Activated B cell treated with CpG ODN at 0.5 μM for 24 hours (primary cell): ENCODE measurements around the gene RTP3. TPM values are rescaled to one million over a fixed set of nuclear protein-coding genes. Genes with fewer than 3 reads are reported as not detected.

Source experiments
- ATAC-seq: fragments of 200-7000 bp; cut with Tn5 transposase; one replicate; pipeline ENCODE4 v1.10.0; 2021; ENCODE audit warnings: low read depth, mild to moderate bottlenecking, moderate library complexity
- CTCF ChIA-PET: fragments of 350-600 bp; sonication (Branson Sonifier 250); formaldehyde crosslinking; loops from one replicate; lab custom pipeline; 2021; ENCODE audit warnings: antibody characterized with exemption; lab: Charles Lee
- POLR2A ChIA-PET: fragments of 350-600 bp; sonication (Branson Sonifier 250); formaldehyde crosslinking; loops from one replicate; lab custom pipeline; 2021; ENCODE audit warnings: antibody characterized with exemption; lab: Charles Lee
- DNase-seq: peaks from one replicate; pipeline ENCODE4 v3.0.0; 2022
- H3K27ac Mint-ChIP-seq: one replicate; pipeline ENCODE4 v1.8.0; 2020; ENCODE audit warnings: mixed read lengths
- H3K27me3 Mint-ChIP-seq: one replicate; pipeline ENCODE4 v1.8.0; 2021; ENCODE audit warnings: mixed read lengths
- H3K36me3 Mint-ChIP-seq: one replicate; pipeline ENCODE4 v1.8.0; 2021; ENCODE audit warnings: low read depth, mixed read lengths
- H3K4me1 Mint-ChIP-seq: one replicate; pipeline ENCODE4 v1.8.0; 2021; ENCODE audit warnings: mixed read lengths
- H3K4me3 Mint-ChIP-seq: one replicate; pipeline ENCODE4 v1.8.0; 2020; ENCODE audit warnings: mild to moderate bottlenecking, mixed read lengths
- H3K9me3 Mint-ChIP-seq: one replicate; pipeline ENCODE4 v1.8.0; 2020; ENCODE audit warnings: mixed read lengths
- intact Hi-C: fragments of 100-400 bp; cut with micrococcal nuclease; formaldehyde crosslinking; loops from one replicate; pipeline ENCODE4 v1.15.1; 2024
- total RNA-seq: library from RNA; stranded (reverse); gene quantifications from 2 replicates; pipeline ENCODE4 v1.2.3, GENCODE V29; 2022
- TF ChIP-seq, protein P1 (sequence below): fragments of 200-600 bp; IDR thresholded peaks from one replicate; pipeline ENCODE4 v1.8.0; 2022; ENCODE audit warnings: antibody characterized with exemption, mild to moderate bottlenecking

The RTP3 gene
- total RNA-seq, 1 donor from 2014 or later = not detected

GRCh38 chr3:46508850-46509591 is 11.2 kb downstream of the RTP3 start:
- TF ChIP-seq, protein P1, sequence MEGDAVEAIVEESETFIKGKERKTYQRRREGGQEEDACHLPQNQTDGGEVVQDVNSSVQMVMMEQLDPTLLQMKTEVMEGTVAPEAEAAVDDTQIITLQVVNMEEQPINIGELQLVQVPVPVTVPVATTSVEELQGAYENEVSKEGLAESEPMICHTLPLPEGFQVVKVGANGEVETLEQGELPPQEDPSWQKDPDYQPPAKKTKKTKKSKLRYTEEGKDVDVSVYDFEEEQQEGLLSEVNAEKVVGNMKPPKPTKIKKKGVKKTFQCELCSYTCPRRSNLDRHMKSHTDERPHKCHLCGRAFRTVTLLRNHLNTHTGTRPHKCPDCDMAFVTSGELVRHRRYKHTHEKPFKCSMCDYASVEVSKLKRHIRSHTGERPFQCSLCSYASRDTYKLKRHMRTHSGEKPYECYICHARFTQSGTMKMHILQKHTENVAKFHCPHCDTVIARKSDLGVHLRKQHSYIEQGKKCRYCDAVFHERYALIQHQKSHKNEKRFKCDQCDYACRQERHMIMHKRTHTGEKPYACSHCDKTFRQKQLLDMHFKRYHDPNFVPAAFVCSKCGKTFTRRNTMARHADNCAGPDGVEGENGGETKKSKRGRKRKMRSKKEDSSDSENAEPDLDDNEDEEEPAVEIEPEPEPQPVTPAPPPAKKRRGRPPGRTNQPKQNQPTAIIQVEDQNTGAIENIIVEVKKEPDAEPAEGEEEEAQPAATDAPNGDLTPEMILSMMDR = no peak
- Mint-ChIP-seq H3K27me3 (peaks cover 3% of the 10 kb centered on the region), H3K36me3 (no peaks in the 10 kb centered on the region), H3K4me1 (peaks cover 15% of the 10 kb centered on the region), H3K27ac (no peak overlapping the region), H3K9me3 (peaks cover 8% of the 10 kb centered on the region), H3K4me3 (no peak overlapping the region)
- DNase-seq (no peak), ATAC-seq (no peak)
- ChIA-PET POLR2A (interaction anchor here (1.4 kb wide), 1 partner anchor 30 kb away, joined by 5 read pairs; no protein-coding TSS in a partner anchor), CTCF (no interaction called here)
- intact Hi-C loops = no loop called here

GRCh38 chr3:46509661-46510187 is 11.9 kb downstream of the RTP3 start:
- ChIA-PET CTCF (interaction anchor here (1.3 kb wide), 1 partner anchor 21 kb away, joined by 7 read pairs; no protein-coding TSS in a partner anchor), POLR2A (interaction anchor here (1.4 kb wide), 1 partner anchor 29 kb away, joined by 5 read pairs; no protein-coding TSS in a partner anchor)
- DNase-seq = no peak
- no peak for ATAC-seq
- H3K27me3 Mint-ChIP-seq = peaks cover 3% of the 10 kb centered on the region
- peaks cover 6% of the 10 kb centered on the region for H3K9me3 Mint-ChIP-seq
- TF ChIP-seq, protein P1 = no peak
- no peaks in the 10 kb centered on the region for H3K36me3 Mint-ChIP-seq
- H3K4me1 Mint-ChIP-seq = peaks cover 13% of the 10 kb centered on the region
- H3K4me3 Mint-ChIP-seq = no peak overlapping the region
- no peak overlapping the region for H3K27ac Mint-ChIP-seq
- intact Hi-C loops = no loop called here

DNA sequence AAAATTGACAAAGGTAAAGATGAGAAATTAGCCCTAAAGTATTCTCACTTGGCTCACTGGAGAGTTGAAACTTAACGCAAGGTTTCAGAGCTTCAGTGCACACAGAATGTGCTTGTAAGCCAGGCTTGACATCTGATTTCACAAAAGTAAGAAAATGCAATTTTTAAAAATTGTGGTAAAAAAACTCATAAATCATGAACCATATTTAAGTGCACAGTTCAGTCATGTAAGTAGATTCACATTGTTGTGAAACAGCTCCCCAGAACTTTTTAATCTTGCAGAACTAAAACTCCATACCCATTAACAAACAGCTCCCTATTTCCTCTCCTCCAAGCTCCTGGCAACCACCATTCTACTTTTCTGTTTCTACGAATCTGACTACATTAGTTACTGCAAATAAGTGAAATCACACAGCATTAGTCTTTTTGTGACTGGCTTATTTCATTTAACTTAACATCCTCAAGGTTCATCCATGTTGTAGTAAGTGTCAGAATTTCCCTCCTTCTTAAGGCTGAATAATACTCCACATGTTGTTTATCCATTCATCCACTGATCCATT is 14.5 kb downstream of the RTP3 start:
- Mint-ChIP-seq H3K9me3 (no peaks in the 10 kb centered on the region), H3K27me3 (peaks cover 3% of the 10 kb centered on the region), H3K4me1 (peaks cover 3% of the 10 kb centered on the region), H3K4me3 (no peak overlapping the region), H3K27ac (no peak overlapping the region), H3K36me3 (no peaks in the 10 kb centered on the region)
- intact Hi-C loops = no loop called here
- TF ChIP-seq, protein P1 = no peak
- DNase-seq (no peak), ATAC-seq (no peak)
- CTCF ChIA-PET = no interaction called here
- POLR2A ChIA-PET = no interaction called here

GRCh38 chr3:46516521-46516920 is 18.7 kb downstream of the RTP3 start:
- H3K9me3 Mint-ChIP-seq = no peaks in the 10 kb centered on the region
- H3K4me3 Mint-ChIP-seq = no peak overlapping the region
- TF ChIP-seq, protein P1 = no peak
- intact Hi-C loops = no loop called here
- DNase-seq = no peak
- H3K36me3 Mint-ChIP-seq = no peaks in the 10 kb centered on the region
- peaks cover 3% of the 10 kb centered on the region for H3K27me3 Mint-ChIP-seq
- ATAC-seq = no peak
- CTCF ChIA-PET = interaction anchor here (2.2 kb wide), 1 partner anchor 28 kb away, joined by 7 read pairs; no protein-coding TSS in a partner anchor
- no peak overlapping the region for H3K27ac Mint-ChIP-seq
- POLR2A ChIA-PET = no interaction called here
- no peaks in the 10 kb centered on the region for H3K4me1 Mint-ChIP-seq
